G401.6 (cell line): ENCODE data around the gene POMC.
"Not testable (repeated sequence)": the region's sequence is repeated elsewhere in the genome, so short reads cannot be mapped to it uniquely, and the experiment has no call there.

ENCODE experiments used
- FAIRE-seq: peaks from 2 replicates; lab custom pipeline; 2012; peaks lifted over from hg19 to GRCh38; lab: Jason Lieb, UNC

Gene POMC

DNA sequence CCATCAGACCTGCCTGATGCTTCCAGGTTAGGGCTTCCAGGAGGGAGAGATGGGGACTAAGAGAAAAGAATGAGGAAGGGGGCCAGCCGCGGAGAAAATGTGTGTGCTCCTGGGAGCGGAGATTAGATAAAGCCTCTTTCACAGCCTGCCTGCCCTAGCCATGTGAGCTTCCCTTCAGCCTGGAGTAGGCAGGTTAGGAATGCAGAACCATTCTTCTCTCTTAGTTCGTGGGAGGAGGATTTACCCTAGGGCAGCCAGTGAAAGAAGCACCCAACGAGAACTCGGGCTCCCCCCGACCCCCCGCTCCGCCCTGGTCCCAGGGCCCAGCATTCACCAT lies 36.1 kb downstream of the POMC start:
- no peak for FAIRE-seq

DNA sequence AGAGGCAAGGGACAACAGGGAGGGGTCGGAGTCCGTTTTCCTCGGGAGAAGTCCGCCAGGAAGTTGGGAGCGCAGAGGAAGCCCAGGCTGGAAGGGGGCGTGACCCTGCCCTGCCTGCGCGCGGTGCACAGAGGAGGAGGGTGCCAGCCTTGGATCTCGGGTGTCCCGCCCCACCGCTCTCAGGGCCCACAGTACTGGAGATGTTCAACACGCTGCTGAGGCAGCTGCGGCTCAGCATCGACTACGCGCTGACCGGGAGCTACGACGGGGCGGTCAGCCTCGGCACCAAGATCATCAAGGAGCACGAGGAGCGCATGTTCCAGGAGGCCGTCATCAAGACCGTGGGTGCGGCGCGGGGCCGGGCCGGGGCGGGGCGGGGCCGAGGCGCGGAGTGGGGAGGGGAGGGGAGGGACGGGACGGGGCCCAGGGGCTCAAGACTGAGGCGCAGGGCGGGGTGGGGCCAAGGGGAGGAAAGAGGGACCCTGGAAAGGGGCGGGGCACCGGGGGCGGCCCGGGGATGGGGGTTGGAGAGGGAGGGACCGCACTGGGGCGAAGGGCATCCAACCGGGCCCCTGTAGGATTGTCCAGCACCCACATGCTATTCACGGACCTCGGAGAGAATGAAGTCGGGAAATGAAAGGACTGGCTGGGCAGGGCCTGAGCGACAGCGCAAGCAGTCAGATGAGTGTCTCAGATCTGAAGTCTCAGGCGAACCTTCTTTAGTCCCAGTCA lies 36.6 kb downstream of the POMC start:
- FAIRE-seq, result no peak

DNA sequence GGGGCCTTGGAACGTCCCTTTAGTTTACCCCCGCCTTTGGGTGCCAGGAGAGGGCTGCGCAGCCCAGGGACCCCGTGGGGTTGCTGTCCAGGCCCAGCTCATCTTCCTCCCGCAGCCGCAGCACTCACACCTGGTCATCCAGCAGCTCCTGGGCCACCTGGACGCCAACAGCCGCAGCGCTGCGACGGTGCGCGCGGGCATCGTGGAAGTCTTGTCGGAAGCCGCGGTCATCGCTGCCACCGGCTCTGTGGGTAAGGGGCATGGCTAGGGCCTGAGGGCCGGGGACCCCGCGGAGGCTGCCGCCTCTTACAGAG lies 37.2 kb downstream of the POMC start:
- no peak for FAIRE-seq

DNA sequence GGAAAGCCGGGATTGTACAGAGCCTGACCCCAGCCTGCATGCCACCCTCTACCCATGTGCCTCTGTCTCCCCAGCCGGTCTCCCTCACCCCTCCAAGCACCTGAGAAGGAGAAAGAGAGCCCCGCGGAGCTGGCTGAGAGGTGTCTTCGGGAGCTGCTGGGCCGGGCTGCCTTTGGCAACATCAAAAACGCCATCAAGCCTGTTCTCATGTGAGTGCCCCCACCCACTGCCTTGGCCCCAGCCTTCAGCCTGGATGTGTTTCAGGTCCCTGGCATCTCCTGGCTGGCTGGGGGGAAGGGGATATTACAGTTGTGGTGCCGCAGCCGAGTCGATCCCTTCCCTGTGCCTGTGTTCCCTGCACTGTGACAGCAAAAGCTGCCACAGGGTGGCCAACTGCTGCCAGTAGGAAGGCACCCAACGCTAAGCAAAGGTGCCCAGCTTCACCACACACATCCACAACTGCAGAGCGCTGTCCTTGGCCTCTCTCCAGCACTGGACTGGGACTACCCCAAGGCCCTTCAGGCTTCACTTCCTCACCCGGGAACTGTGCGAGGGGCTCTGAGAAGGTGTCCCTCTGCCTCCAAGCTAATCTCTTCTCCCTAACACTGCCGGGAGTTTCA lies 38.4 kb downstream of the POMC start:
- FAIRE-seq, result no peak

DNA sequence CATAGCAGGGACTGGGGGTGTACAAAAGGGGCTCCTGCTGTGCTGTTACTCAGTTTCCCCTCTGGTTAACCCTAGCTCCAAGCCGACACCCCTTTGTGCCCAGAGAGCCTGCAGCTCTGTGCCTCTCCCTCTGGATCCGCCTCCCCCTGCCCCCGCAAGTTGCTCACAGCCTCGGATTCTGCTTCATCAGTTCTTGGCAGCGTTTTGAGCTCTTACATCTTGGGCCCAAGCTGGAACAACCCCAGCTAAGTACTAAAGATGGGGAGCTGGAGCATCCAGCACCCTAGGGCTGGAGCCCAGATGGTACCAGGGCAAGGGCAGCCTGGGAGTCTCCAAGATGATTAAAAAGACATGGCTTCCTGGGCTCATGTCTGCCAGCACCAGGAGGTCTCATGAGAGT lies 40.7 kb downstream of the POMC start:
- FAIRE-seq, result no peak

DNA sequence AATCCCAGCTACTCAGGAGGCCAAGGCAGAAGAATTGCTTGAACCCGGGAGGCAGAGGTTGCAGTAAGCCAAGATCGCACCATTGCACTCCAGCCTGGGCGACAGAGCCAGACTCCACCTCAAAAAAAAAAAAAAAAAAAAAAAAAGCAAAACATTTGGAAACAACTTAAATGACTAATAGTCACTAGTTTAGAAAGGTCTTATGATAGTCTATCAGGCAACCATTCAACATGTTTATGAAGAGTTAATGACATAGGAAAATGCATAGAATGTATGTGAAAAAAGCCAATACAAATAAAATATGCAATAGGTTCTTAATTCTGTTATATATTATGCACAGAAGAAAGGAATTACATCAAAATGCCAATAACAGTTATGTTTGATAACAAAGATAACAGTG lies 41.3 kb downstream of the POMC start:
- not testable (repeated sequence) for FAIRE-seq

DNA sequence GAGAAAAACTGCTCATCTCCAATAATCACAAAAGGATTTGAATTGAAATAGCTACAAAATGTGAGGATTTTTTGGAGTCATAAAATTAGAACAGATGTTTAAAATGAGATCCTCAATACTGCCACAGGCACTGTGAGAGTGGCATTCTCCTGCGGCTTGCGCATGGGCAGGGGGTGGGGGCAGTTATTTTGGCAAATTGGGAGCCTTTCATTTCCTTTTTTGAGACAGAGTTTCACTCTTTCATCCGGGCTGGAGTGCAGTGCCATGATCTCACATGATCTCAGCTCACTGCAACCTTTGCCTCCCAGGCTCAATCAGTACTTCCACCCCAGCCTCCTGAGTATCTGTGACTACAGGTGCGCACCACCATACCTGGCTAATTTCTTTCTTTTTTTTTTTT lies 42.4 kb downstream of the POMC start:
- no peak for FAIRE-seq

DNA sequence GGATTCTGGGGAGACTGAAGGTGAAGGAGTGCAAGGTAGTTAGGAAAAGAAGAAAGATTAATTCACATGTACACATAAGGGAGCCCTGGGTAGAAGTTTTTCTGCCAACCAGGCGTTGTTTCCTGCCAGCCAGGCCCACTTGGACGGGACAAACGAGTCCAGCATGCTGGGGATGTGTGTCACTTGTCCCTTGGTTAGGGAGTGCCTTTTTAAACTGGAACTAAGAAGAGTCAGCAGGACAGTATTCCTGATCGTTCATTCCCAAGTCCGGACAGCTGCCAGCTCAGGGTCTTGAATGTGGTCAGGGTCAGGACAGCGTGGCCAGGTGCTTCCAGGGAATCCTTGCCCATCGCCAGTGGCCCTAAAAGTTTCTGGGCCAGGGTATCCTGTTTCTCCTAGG lies 43.2 kb downstream of the POMC start:
- FAIRE-seq, result no peak

DNA sequence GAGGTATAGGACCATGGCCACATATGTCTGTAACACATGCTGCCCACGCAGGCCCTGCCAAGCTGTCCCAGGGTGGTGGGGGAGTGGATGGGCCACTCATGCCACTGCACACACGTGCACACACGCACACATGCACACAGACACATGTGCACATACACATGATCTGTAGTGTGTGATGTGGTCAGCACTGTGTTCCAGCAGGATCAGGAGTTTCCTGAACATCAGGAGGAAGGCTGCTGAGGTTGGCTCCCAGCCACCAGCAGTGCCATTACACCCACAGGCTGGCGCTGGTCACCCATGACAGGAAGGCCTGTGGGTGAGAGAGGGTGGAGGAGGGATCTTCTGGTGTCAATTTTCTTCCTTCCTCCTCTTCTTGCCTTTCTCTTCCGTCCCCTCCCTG lies 44.7 kb downstream of the POMC start:
- no peak for FAIRE-seq

DNA sequence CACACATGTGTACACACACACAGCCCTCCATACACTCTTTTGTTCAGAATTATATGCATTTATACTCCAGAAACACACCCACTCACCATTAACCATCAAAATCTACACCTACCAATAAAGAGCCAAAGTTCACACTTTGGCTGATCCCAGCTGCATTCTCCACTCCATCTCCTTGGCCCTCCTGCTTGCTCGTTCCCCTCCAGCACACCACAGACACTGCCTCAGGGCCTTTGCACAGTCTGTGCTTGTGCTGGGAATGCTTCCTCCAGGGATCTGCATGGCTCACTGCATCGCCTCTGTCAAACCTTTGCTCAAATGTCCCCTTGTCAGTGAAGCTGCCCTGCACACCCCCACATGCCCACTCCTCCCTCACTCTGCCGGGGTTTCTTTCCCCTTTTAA lies 46.0 kb downstream of the POMC start:
- FAIRE-seq, result no peak

DNA sequence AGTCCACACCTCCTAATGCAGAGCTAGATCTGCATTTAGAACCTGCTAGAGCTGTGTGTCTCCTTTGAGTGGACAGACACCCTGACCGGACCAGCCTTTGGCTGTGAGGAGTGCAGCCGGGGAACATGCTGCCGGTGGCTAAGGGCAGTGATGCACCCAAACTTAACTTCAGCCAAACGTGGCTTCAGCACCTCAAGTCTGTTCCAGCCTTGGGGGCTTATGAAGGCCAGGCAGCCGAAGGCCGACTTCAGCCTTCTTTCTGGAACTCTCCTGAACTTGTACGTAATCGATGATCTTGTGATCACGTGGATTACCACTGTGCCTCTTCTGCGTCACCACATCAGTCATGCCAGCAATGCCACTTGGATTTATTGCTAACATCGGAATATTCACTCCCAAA lies 49.1 kb downstream of the POMC start:
- FAIRE-seq, result no peak

DNA sequence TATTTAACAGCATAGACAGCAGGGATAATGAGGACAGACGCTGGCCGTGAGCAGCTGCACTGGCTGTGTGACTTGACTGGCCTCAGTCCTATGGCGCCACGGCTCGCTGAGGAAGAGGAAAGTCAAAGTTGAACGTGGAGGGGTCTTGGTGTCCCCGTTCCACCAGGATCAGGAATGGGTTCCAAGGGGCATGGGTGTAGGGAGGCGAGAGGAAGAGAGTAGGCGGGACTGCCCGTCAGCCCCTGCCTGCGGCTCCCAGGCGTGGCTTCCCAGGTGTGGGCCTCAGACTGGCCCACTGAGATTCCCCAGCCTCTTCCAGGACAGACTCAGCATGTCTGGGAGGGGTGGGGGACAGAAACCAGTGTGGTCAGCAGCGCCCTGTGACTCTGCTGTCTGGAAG lies 51.4 kb downstream of the POMC start:
- no peak for FAIRE-seq

DNA sequence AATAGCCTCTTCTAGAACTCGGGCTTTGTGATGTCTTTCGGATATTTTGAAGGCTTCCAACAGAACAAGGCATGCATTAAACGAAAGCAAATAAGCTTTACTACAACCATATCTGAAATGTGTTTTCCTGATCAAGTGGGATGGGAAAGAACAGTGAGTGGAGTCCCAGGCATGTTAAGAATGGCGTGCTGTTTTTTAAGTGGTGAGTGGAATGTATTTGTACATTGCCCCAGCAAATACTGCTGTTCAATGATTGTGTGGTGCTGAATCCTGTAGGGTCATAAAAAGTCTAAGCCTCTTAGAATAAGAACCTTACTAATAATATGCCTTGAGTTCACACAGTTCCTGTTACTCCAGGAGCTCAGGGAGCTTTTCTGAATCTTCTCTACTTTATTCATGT lies 52.5 kb downstream of the POMC start:
- FAIRE-seq, result no peak

DNA sequence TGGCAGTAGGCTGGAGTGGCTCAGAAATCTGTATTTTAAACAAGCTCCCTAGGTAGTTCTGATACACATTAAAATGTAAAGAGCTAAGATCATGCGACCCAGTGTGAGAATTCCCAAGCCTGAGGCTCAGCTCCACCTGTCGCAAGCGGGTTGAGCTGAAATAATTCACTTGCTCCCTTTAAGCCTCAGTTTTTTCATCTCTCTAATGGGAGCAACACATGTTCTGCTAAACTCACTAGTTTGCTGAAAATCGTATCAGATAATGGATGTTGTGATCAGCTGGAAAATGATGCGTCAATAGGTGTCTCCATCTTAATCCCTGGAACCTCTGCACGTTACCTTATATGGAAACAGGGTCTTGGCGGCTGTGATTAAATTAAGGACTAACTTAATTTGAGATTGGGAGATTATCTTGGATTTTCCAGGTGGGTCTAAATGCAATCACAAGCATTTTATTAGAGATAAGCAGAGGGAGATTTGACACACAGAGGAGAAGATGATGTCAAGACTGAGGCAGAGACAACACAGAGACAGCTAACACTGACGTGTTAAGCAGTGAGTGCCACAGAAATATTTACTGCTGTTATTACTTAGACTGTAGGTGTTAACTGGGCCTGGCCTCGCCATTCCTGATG lies 53.0 kb downstream of the POMC start:
- no peak for FAIRE-seq

DNA sequence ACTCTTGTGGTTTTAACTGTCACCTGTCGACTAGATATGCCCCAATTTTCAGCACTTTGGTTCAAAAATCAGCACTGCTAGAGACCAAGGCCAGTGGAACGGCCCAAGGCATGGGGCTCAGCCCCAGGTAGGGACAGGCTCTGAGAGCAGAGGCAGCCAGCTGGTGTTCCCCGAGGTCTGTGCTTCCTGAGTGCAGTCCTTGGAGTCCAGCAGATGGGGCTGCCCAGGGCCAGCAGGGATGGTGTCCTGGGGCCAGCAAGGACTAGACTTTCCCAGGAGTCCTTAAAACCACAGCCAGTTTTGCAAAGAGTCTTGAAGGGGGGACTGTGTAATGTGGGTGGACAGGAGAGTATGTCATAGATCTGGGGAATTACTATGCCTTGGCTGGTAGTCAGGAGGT lies 56.3 kb downstream of the POMC start:
- FAIRE-seq, result no peak
